Stimulated activated CD4-positive, alpha-beta T cell treated with anti-CD3 and anti-CD28 coated beads, Interleukin-2, amount 100 ng/mL, for 48 hours (primary cell): ENCODE data around the gene HECTD2.
"Not testable (repeated sequence)": the region's sequence is repeated elsewhere in the genome, so short reads cannot be mapped to it uniquely, and the experiment has no call there.

Source experiments
- DNase-seq, 2 donors: peaks; one replicate each; pipeline ENCODE4 v3.0.0-alpha.2; 2020

The HECTD2 gene

GRCh38 chr10:91412354-91413087 is 2.4 kb downstream of the HECTD2 start:
- no peak for DNase-seq

GRCh38 chr10:91415816-91416215 is 5.7 kb downstream of the HECTD2 start:
- no peak for DNase-seq

GRCh38 chr10:91416339-91416855 is 6.3 kb downstream of the HECTD2 start:
- DNase-seq, result no peak

- DNase-seq, result no peak
Measured at GRCh38 chr10:91418416-91418815, 8.3 kb downstream of the HECTD2 start.

GRCh38 chr10:91420868-91421267 is 10.7 kb downstream of the HECTD2 start:
- no peak for DNase-seq

GRCh38 chr10:91422915-91423314 is 12.8 kb downstream of the HECTD2 start:
- DNase-seq, result no peak

GRCh38 chr10:91424016-91424415 is 13.9 kb downstream of the HECTD2 start:
- DNase-seq, result no peak

- no peak for DNase-seq
Measured at GRCh38 chr10:91432175-91432574, 22.0 kb downstream of the HECTD2 start.

- DNase-seq, result no peak
Measured at GRCh38 chr10:91433620-91434019, 23.5 kb downstream of the HECTD2 start.

- no peak for DNase-seq
Measured at GRCh38 chr10:91434041-91434440, 23.9 kb downstream of the HECTD2 start.

GRCh38 chr10:91435241-91435640 is 25.1 kb downstream of the HECTD2 start:
- DNase-seq, result no peak

GRCh38 chr10:91438228-91438627 is 28.1 kb downstream of the HECTD2 start:
- DNase-seq, result not testable (repeated sequence)

- DNase-seq, result no peak
Measured at GRCh38 chr10:91444211-91445182, 34.4 kb downstream of the HECTD2 start.

GRCh38 chr10:91452063-91452462 is 41.9 kb downstream of the HECTD2 start:
- DNase-seq, result no peak

GRCh38 chr10:91453535-91453934 is 43.4 kb downstream of the HECTD2 start:
- DNase-seq, result no peak

GRCh38 chr10:91455135-91455534 is 45.0 kb downstream of the HECTD2 start:
- not testable (repeated sequence) for DNase-seq

- DNase-seq, result no peak
Measured at GRCh38 chr10:91460681-91461080, 50.5 kb downstream of the HECTD2 start.

GRCh38 chr10:91462423-91462822 is 52.3 kb downstream of the HECTD2 start:
- DNase-seq, result no peak

- no peak for DNase-seq
Measured at GRCh38 chr10:91464500-91464899, 54.4 kb downstream of the HECTD2 start.

GRCh38 chr10:91465261-91465660 is 55.1 kb downstream of the HECTD2 start:
- no peak for DNase-seq

- DNase-seq, result no peak
Measured at GRCh38 chr10:91467114-91467513, 57.0 kb downstream of the HECTD2 start.

- DNase-seq, result no peak
Measured at GRCh38 chr10:91471602-91472001, 61.5 kb downstream of the HECTD2 start.

GRCh38 chr10:91472911-91473310 is 62.8 kb downstream of the HECTD2 start:
- DNase-seq, result no peak

GRCh38 chr10:91474009-91474408 is 63.9 kb downstream of the HECTD2 start:
- DNase-seq, result no peak
